Kidney glomerular epithelial cell (primary cell): Measurements from ENCODE around the gene ATAD1.
"Not testable (repeated sequence)": the region's sequence is repeated elsewhere in the genome, so short reads cannot be mapped to it uniquely, and the experiment has no call there.

Experiments used
- DNase-seq: peaks from one replicate; lab custom pipeline; 2025; lab: John Stamatoyannopoulos, UW

The ATAD1 gene

GRCh38 chr10:87846023-87846422 is 28.0 kb upstream of the ATAD1 start:
- peak; percentile 50 for DNase-seq

GRCh38 chr10:87845624-87845998 is 27.6 kb upstream of the ATAD1 start:
- no peak for DNase-seq

GRCh38 chr10:87844837-87845623 is 27.0 kb upstream of the ATAD1 start:
- DNase-seq, result peak; percentile 65

- DNase-seq, result no peak
These were observed 25.7 kb upstream of the ATAD1 start for GRCh38 chr10:87843714-87844113.

GRCh38 chr10:87842776-87843497 is 24.9 kb upstream of the ATAD1 start:
- peak; percentile 64 for DNase-seq

GRCh38 chr10:87842220-87842641 is 24.2 kb upstream of the ATAD1 start:
- DNase-seq, result peak; percentile 88

GRCh38 chr10:87841186-87841585 is 23.2 kb upstream of the ATAD1 start:
- no peak for DNase-seq

GRCh38 chr10:87838650-87839049 is 20.6 kb upstream of the ATAD1 start:
- no peak for DNase-seq

- DNase-seq, result no peak
These were observed 19.4 kb upstream of the ATAD1 start for GRCh38 chr10:87837445-87837844.

- DNase-seq, result no peak
These were observed 18.1 kb upstream of the ATAD1 start for GRCh38 chr10:87836098-87836497.

GRCh38 chr10:87829986-87830729 is 12.1 kb upstream of the ATAD1 start:
- DNase-seq, result peak; percentile 1

- DNase-seq, result not testable (repeated sequence)
These were observed 11.0 kb upstream of the ATAD1 start for GRCh38 chr10:87829051-87829450.

GRCh38 chr10:87827681-87828080 is 9.7 kb upstream of the ATAD1 start:
- DNase-seq, result no peak

- DNase-seq, result no peak
These were observed 8.6 kb upstream of the ATAD1 start for GRCh38 chr10:87826653-87827052.

- DNase-seq, result no peak
These were observed 1.2 kb upstream of the ATAD1 start for GRCh38 chr10:87819289-87819585.

GRCh38 chr10:87818505-87819288 is 671 bp upstream of the ATAD1 start:
- peak; percentile 28 for DNase-seq

- DNase-seq, result peak; percentile 2
These were observed 973 bp downstream of the ATAD1 start for GRCh38 chr10:87816898-87817608.

- DNase-seq, result no peak
These were observed 1.7 kb downstream of the ATAD1 start for GRCh38 chr10:87816163-87816897.

GRCh38 chr10:87804939-87805569 is 13.0 kb downstream of the ATAD1 start:
- DNase-seq, result no peak

GRCh38 chr10:87803831-87804230 is 14.2 kb downstream of the ATAD1 start:
- no peak for DNase-seq
